Lower leg skin (tissue), 4 donors: Measurements from ENCODE around the gene RPS14. TPM values are rescaled to one million over a fixed set of nuclear protein-coding genes. Genes with fewer than 3 reads are reported as not detected.
"Not testable (repeated sequence)": the region's sequence is repeated elsewhere in the genome, so short reads cannot be mapped to it uniquely, and the experiment has no call there.

Source experiments
- DNase-seq, 2 donors: peaks; one replicate each; pipeline ENCODE4 v3.0.0-alpha.2; 2019; ENCODE audit warnings: low spot score in 2 of 2
- H3K4me3 ChIP-seq: fragments of 200-600 bp; sonication (generic); 2 replicates; pipeline ENCODE4 v1.5.1; 2017; ENCODE audit warnings: mild to moderate bottlenecking, low read depth; ENCODE audit not compliant: poor library complexity, severe bottlenecking
- CTCF ChIP-seq, 3 donors: fragments of 450-650 bp; IDR thresholded peaks; one replicate each; pipeline ENCODE4 v1.5.1; 2016; ENCODE audit warnings: antibody characterized with exemption in 3 of 3, mild to moderate bottlenecking in 3 of 3, moderate library complexity in 2 of 3
- POLR2A ChIP-seq, 2 donors: fragments of 450-650 bp; IDR thresholded peaks; one replicate each; pipeline ENCODE4 v1.6.1; 2016 to 2017; ENCODE audit warnings: antibody characterized with exemption in 2 of 2, mild to moderate bottlenecking in 1 of 2, moderate library complexity in 1 of 2
- WGBS, 2 donors: methylation state at CpG; one replicate each; pipeline ENCODE4 v1.1.5; 2018; 5-methylcytosine and 5-hydroxymethylcytosine counted together
- intact Hi-C: fragments of 100-400 bp; cut with DNase I; formaldehyde crosslinking; loops from one replicate; pipeline ENCODE4 v1.15.0; 2023; ENCODE audit warnings: low total_unique reads
- total RNA-seq, 4 donors: library from RNA; depleted of rRNA; stranded (reverse); fragments of >200 nt; gene quantifications; one replicate each; pipeline ENCODE4 v1.1.0, GENCODE V29; 2016

Gene RPS14
- total RNA-seq, 4 donors from 2014 or later = 2,497 to 4,490 (median 3,854) TPM

GRCh38 chr5:150454492-150455229 is 5.1 kb upstream of the RPS14 start:
- intact Hi-C loops = loop anchor here (5.0 kb wide), 1 partner anchor 73 kb away; no protein-coding TSS in a partner anchor
- 74 to 79% methylated on average over 9 of the region's 9 CpGs for WGBS, 2 donors
- DNase-seq = no peak
- TF ChIP-seq CTCF (IDR thresholded peaks at IDR 0.05) = no peak
- TF ChIP-seq POLR2A (IDR thresholded peaks at IDR 0.05) = no peak
- no peak overlapping the region for H3K4me3 ChIP-seq

- H3K4me3 ChIP-seq, intact Hi-C loops, DNase-seq: not testable (repeated sequence)
- WGBS, 2 donors = 39 to 59% methylated on average over 8 of the region's 8 CpGs
These were observed 4.5 kb upstream of the RPS14 start for GRCh38 chr5:150454027-150454426.

GRCh38 chr5:150452914-150453313 is 3.4 kb upstream of the RPS14 start:
- TF ChIP-seq CTCF (IDR thresholded peaks at IDR 0.05) (no peak), POLR2A (IDR thresholded peaks at IDR 0.05) (no peak)
- DNase-seq = no peak
- WGBS, 2 donors = 89 to 95% methylated on average over 4 of the region's 4 CpGs
- no peak overlapping the region for H3K4me3 ChIP-seq
- intact Hi-C loops = no loop called here

GRCh38 chr5:150451594-150451993 is 2.1 kb upstream of the RPS14 start:
- no peak for DNase-seq
- no peak for TF ChIP-seq POLR2A (IDR thresholded peaks at IDR 0.05)
- no peak for TF ChIP-seq CTCF (IDR thresholded peaks at IDR 0.05)
- intact Hi-C loops = no loop called here
- WGBS, 2 donors = 79 to 91% methylated on average over 1 of the region's 1 CpG
- no peak overlapping the region for H3K4me3 ChIP-seq

GRCh38 chr5:150448952-150449516 is 505 bp downstream of the RPS14 start:
- peak overlapping the region; percentile 63 for H3K4me3 ChIP-seq
- TF ChIP-seq CTCF (IDR thresholded peaks at IDR 0.05) = no peak
- no peak for TF ChIP-seq POLR2A (IDR thresholded peaks at IDR 0.05)
- DNase-seq = no peak
- intact Hi-C loops = no loop called here
- 0% methylated on average over 31 of the region's 31 CpGs for WGBS, 2 donors

GRCh38 chr5:150448334-150448733 is 1.2 kb downstream of the RPS14 start:
- intact Hi-C loops = no loop called here
- DNase-seq = no peak
- 11 to 22% methylated on average over 4 of the region's 4 CpGs for WGBS, 2 donors
- peak overlapping the region; percentile 63 for H3K4me3 ChIP-seq
- TF ChIP-seq POLR2A (IDR thresholded peaks at IDR 0.05) (no peak), CTCF (IDR thresholded peaks at IDR 0.05) (no peak)
